Stimulated activated effector memory CD8-positive, alpha-beta T cell treated with anti-CD3 and anti-CD28 coated beads, Interleukin-12 subunit alpha, Interleukin-12 subunit beta, amount 100 ng/mL, for 72 hours (primary cell): Measurements from ENCODE around the gene CTCF.
A peak's percentile ranks its signal among the peaks of the same experiment; 100 is the strongest.
"Not testable (repeated sequence)": the region's sequence is repeated elsewhere in the genome, so short reads cannot be mapped to it uniquely, and the experiment has no call there.

Source experiments
- ATAC-seq: fragments of 150-1000 bp; cut with Tn5 transposase; 2 replicates; pipeline ENCODE4 v1.10.0; 2021
- DNase-seq, 2 donors: peaks; one replicate each; pipeline ENCODE4 v3.0.0; 2021 to 2022; ENCODE audit warnings: low spot score in 2 of 2
- H3K27ac Mint-ChIP-seq: one replicate; pipeline ENCODE4 v1.8.0; 2022; ENCODE audit warnings: mild to moderate bottlenecking, mixed read lengths
- H3K36me3 Mint-ChIP-seq: one replicate; pipeline ENCODE4 v1.8.0; 2022; ENCODE audit warnings: mild to moderate bottlenecking, mixed read lengths
- H3K4me1 Mint-ChIP-seq: one replicate; pipeline ENCODE4 v1.8.0; 2022; ENCODE audit warnings: mixed read lengths
- H3K4me3 Mint-ChIP-seq: one replicate; pipeline ENCODE4 v1.8.0; 2022; ENCODE audit warnings: mild to moderate bottlenecking, mixed read lengths
- H3K9me3 Mint-ChIP-seq: one replicate; pipeline ENCODE4 v1.8.0; 2022; ENCODE audit warnings: mixed read lengths

CTCF gene

DNA sequence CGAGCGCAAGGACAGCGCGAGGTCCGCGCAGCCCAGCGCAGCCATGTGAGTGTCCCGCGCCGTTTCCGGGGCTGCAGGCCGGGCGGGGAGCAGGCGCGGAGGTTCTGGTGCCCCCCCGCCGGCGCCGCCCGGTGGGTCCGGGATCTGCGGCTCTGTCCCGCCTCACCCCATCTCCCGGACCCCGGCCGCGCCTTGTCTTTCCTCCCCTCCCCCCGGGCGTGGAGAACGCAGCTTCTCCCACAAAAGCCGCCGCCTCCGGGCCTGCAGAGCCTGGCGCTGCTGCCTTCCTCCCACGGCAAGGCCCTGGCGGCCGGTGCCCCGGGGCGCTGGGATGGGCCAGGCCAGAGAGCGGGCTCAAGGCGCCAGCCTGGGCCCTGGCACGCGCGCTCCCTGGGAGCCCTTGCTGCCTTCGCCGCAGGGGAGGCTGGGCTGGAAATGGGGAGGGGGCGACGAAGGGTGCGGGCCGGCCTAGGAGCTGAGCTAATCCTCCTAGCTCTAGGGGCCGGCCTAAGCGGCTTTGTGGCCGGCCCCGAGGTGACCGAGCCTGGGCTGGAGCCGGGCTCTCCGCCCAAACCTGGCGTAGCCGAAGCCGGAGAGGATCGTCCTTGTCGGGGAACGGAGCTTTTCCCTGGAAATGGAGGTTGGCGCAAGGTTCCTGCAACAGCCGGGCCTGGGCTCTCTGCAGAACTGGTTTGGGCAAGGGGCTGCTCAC is 33.3 kb upstream of the CTCF start:
- no peaks in the 10 kb centered on the region for H3K9me3 Mint-ChIP-seq
- peak overlapping the region; percentile 77 for H3K4me3 Mint-ChIP-seq
- no peaks in the 10 kb centered on the region for H3K36me3 Mint-ChIP-seq
- peaks cover 32% of the 10 kb centered on the region for H3K4me1 Mint-ChIP-seq
- DNase-seq (no peak), ATAC-seq (peak; percentile 70)
- peak overlapping the region; percentile 37 for H3K27ac Mint-ChIP-seq

GRCh38 chr16:67529582-67530012 is 32.7 kb upstream of the CTCF start:
- peak overlapping the region; percentile 77 for H3K4me3 Mint-ChIP-seq
- ATAC-seq (no peak), DNase-seq (no peak)
- H3K27ac Mint-ChIP-seq: peak overlapping the region; percentile 37
- H3K36me3 Mint-ChIP-seq: no peaks in the 10 kb centered on the region
- no peaks in the 10 kb centered on the region for H3K9me3 Mint-ChIP-seq
- H3K4me1 Mint-ChIP-seq: peaks cover 32% of the 10 kb centered on the region

- no peaks in the 10 kb centered on the region for H3K9me3 Mint-ChIP-seq
- H3K36me3 Mint-ChIP-seq: peaks cover 2% of the 10 kb centered on the region
- ATAC-seq (peak; percentile 51), DNase-seq (no peak)
- peak overlapping the region; percentile 77 for H3K4me3 Mint-ChIP-seq
- H3K4me1 Mint-ChIP-seq: peaks cover 36% of the 10 kb centered on the region
- H3K27ac Mint-ChIP-seq: peak overlapping the region; percentile 37
These were observed 32.0 kb upstream of the CTCF start for GRCh38 chr16:67530013-67530939.

- ATAC-seq (no peak), DNase-seq (no peak)
- H3K36me3 Mint-ChIP-seq: peaks cover 8% of the 10 kb centered on the region
- H3K27ac Mint-ChIP-seq: peak overlapping the region; percentile 20
- no peaks in the 10 kb centered on the region for H3K9me3 Mint-ChIP-seq
- peak overlapping the region; percentile 77 for H3K4me3 Mint-ChIP-seq
- H3K4me1 Mint-ChIP-seq: peaks cover 45% of the 10 kb centered on the region
These were observed 31.1 kb upstream of the CTCF start for GRCh38 chr16:67531247-67531646.

- Mint-ChIP-seq H3K9me3 (no peaks in the 10 kb centered on the region), H3K4me3 (no peak overlapping the region), H3K4me1 (peaks cover 57% of the 10 kb centered on the region), H3K36me3 (peaks cover 16% of the 10 kb centered on the region), H3K27ac (no peak overlapping the region)
- DNase-seq (no peak), ATAC-seq (no peak)
These were observed 29.2 kb upstream of the CTCF start for GRCh38 chr16:67533024-67533560.

- not testable (repeated sequence) for H3K9me3 Mint-ChIP-seq, ATAC-seq, H3K4me3 Mint-ChIP-seq, H3K27ac Mint-ChIP-seq, DNase-seq
- H3K4me1 Mint-ChIP-seq: peaks cover 62% of the 10 kb centered on the region
- peaks cover 16% of the 10 kb centered on the region for H3K36me3 Mint-ChIP-seq
These were observed 28.3 kb upstream of the CTCF start for GRCh38 chr16:67533987-67534386.

GRCh38 chr16:67534431-67534830 is 27.9 kb upstream of the CTCF start:
- Mint-ChIP-seq H3K36me3 (peaks cover 16% of the 10 kb centered on the region), H3K9me3 (no peaks in the 10 kb centered on the region), H3K4me3 (no peak overlapping the region), H3K27ac (no peak overlapping the region), H3K4me1 (peaks cover 65% of the 10 kb centered on the region)
- no peak for DNase-seq
- no peak for ATAC-seq

DNA sequence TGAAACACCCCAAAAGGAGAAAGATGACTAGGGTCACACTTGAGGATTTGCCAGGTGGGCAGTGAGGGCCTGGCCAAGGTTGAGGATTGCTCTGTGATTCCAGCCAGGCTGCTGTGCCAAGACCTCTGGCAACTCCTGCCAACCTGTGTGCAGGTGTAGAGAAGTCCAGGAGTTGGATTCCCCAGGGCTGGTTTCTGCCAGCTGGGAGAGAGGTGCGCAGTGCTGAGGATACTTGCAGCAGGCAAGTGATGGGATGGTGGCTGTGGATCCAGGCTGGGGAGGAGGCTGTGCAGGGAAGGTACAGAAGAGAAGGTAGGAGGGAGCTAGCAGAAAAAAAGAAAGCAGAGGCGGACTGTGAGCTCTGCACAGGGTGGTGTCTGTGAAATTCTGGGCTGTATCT is 27.1 kb upstream of the CTCF start:
- peaks cover 24% of the 10 kb centered on the region for H3K36me3 Mint-ChIP-seq
- H3K4me3 Mint-ChIP-seq: peak overlapping the region; percentile 81
- H3K4me1 Mint-ChIP-seq: peaks cover 63% of the 10 kb centered on the region
- no peaks in the 10 kb centered on the region for H3K9me3 Mint-ChIP-seq
- no peak for ATAC-seq
- no peak for DNase-seq
- peak overlapping the region; percentile 90 for H3K27ac Mint-ChIP-seq

GRCh38 chr16:67537270-67537635 is 25.1 kb upstream of the CTCF start:
- DNase-seq (peak in 1 of 2 donors; percentile 41), ATAC-seq (peak; percentile 66)
- peak overlapping the region; percentile 81 for H3K4me3 Mint-ChIP-seq
- H3K27ac Mint-ChIP-seq: peak overlapping the region; percentile 90
- H3K9me3 Mint-ChIP-seq: no peaks in the 10 kb centered on the region
- peaks cover 65% of the 10 kb centered on the region for H3K4me1 Mint-ChIP-seq
- H3K36me3 Mint-ChIP-seq: peaks cover 44% of the 10 kb centered on the region

DNA sequence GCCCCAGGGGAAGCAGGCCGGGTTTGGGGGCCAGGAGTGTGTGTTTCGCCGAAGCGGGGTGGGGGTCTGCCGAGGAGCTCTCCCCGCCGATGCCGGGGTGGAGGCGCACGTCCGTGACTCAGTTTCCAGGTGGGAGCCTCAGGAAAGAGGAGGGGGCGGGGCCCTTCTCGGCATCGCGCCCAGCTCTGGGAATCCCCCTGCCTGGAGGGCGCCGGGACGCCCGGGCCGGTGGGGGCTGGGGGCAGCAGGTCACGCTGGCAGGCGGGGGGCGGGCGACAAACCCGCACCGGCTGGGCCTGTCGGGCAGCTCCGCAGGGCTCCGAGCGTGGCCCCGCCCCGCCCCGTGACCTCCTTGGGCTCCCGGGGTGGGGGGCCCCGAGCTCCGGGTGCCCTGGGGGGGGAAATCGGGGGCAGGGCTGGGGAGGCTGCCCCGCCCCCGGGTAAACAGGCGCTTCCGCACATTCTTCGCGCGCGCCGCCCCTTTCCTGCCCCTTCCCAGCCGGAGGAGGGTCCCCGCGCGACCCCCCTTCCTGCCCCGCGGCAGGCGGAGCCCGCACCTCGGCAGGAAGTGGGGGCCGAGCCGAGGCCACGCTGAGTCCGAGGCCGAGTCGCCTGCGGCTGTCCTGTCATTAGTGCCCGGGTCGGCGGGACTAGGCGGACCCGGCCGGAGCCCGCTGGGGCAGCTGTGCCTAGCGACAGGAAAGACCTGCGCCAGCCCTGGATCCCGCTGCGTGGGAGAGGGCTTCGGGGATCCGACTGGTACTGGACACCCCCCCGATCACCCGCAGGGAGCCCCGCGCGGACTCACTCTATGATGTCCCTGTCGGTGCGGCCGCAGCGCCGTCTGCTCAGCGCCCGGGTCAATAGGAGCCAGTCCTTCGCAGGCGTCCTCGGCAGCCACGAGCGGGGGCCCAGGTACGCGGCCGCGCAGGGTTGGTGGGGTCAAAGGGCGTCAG is 24.4 kb upstream of the CTCF start:
- Mint-ChIP-seq H3K9me3 (no peaks in the 10 kb centered on the region), H3K27ac (peak overlapping the region; percentile 90), H3K36me3 (peaks cover 51% of the 10 kb centered on the region), H3K4me1 (peaks cover 68% of the 10 kb centered on the region), H3K4me3 (peak overlapping the region; percentile 81)
- ATAC-seq: peak; percentile 63
- DNase-seq: peak; percentile 55 to 80

DNA sequence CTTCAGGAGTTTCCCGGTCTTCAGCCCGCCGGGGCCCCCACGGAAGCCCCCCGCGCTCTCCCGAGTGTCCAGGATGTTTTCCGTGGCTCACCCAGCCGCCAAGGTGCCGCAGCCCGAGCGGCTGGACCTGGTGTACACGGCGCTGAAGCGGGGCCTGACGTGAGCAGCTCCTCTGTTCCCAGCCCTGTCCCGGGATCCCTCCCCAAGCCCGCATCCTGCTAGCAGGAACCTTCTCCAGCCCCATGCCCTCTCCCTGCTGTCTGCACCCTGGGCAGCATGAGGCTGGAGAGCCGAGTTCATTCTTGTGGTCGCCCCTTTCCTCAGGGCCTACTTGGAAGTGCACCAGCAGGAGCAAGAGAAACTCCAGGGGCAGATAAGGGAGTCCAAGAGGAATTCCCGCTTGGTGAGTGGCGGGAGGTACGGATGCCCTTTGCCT is 23.6 kb upstream of the CTCF start:
- Mint-ChIP-seq H3K9me3 (no peaks in the 10 kb centered on the region), H3K4me1 (peaks cover 68% of the 10 kb centered on the region), H3K27ac (peak overlapping the region; percentile 69), H3K4me3 (peak overlapping the region; percentile 81), H3K36me3 (peaks cover 58% of the 10 kb centered on the region)
- ATAC-seq (no peak), DNase-seq (no peak)

- DNase-seq (no peak), ATAC-seq (no peak)
- peaks cover 64% of the 10 kb centered on the region for H3K36me3 Mint-ChIP-seq
- H3K9me3 Mint-ChIP-seq: no peaks in the 10 kb centered on the region
- peak overlapping the region; percentile 69 for H3K27ac Mint-ChIP-seq
- peak overlapping the region; percentile 81 for H3K4me3 Mint-ChIP-seq
- peaks cover 74% of the 10 kb centered on the region for H3K4me1 Mint-ChIP-seq
These were observed 23.1 kb upstream of the CTCF start for GRCh38 chr16:67539271-67539670.

DNA sequence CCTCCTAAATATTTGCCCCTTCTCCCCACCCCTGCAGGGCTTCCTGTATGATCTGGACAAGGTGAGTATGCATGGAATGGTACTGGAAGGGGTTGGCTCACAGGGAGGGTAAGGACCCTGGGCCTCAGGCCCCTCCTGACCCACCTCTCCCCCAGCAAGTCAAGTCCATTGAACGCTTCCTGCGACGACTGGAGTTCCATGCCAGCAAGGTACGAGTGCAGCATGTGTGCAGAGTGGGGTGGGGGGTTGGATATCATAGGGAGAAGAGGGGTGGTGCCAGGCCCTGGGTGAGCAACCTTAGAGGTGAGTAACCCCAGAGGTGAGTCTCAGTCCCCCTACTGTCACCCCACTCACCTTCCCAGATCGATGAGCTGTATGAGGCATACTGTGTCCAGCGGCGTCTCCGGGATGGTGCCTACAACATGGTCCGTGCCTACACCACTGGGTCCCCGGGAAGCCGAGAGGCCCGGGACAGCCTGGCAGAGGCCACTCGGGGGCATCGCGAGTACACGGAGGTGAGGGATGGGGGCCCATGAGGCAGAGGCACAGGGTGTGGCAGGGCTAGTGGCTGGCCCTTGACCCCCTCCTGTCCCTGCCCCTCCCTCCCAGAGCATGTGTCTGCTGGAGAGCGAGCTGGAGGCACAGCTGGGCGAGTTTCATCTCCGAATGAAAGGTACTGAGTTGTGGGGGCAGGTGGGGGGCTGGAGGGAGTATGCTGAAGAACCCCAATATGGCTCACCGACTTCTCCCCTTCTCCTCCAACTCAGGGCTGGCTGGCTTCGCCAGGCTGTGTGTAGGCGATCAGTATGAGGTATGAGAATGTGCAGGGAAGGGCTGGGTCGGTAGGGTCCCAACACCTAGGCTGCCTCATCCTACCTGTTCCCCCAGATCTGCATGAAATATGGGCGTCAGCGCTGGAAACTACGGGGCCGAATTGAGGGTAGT is 22.4 kb upstream of the CTCF start:
- H3K27ac Mint-ChIP-seq: no peak overlapping the region
- peaks cover 78% of the 10 kb centered on the region for H3K4me1 Mint-ChIP-seq
- H3K9me3 Mint-ChIP-seq: no peaks in the 10 kb centered on the region
- H3K4me3 Mint-ChIP-seq: peak overlapping the region; percentile 81
- ATAC-seq (no peak), DNase-seq (no peak)
- peaks cover 68% of the 10 kb centered on the region for H3K36me3 Mint-ChIP-seq

DNA sequence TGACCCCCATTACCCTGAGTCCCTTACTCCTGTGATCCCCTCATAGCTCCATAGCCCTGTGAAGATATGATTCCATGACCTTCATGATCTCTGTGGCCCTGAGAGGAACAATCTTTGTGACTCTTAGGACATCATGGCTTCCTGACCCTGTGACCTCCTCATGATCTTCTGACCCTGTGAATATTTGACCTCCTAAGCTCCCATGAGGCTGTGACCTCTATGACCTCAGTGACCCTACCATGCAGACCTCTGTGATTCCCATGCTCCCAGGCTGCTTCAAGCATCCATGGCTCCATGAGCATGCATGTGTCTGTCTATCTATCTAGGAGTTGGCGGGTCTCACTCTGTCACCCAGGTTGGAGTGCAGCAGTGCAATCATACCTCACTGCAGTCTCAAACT is 21.6 kb upstream of the CTCF start:
- Mint-ChIP-seq H3K4me3 (no peak overlapping the region), H3K27ac (no peak overlapping the region), H3K4me1 (peaks cover 70% of the 10 kb centered on the region), H3K36me3 (peaks cover 61% of the 10 kb centered on the region), H3K9me3 (no peaks in the 10 kb centered on the region)
- DNase-seq (no peak), ATAC-seq (no peak)
